PFSK-1 (cell line): ENCODE measurements around the gene CD300A.

Experiments used
- FOXP2 ChIP-seq: optimal IDR thresholded peaks from 2 replicates; pipeline ENCODE3; 2011; ENCODE audit warnings: borderline replicate concordance, control low read depth, inconsistent platforms; ENCODE audit not compliant: insufficient read depth; ENCODE audit errors: extremely low read length, extremely low read depth
- POLR2AphosphoS5 ChIP-seq: IDR thresholded peaks from 2 replicates; pipeline ENCODE4 v1.6.1; 2012; ENCODE audit warnings: low read depth, mild to moderate bottlenecking, control low read depth, low read length, moderate library complexity
- SIN3A ChIP-seq: IDR thresholded peaks from 2 replicates; pipeline ENCODE4 v1.6.1; 2012; ENCODE audit warnings: mild to moderate bottlenecking, low read length, moderate library complexity, borderline replicate concordance; ENCODE audit not compliant: insufficient read depth
- TAF1 ChIP-seq: IDR thresholded peaks from 2 replicates; pipeline ENCODE4 v1.6.1; 2012; ENCODE audit warnings: low read length, control low read depth, borderline replicate concordance; ENCODE audit not compliant: insufficient read depth
- TF ChIP-seq, protein P1 (sequence below), 2 experiments: IDR thresholded peaks; 2 replicates each; pipeline versions ENCODE4 v1.6.1 to v1.8.0; 2011 to 2012; ENCODE audit warnings: low read depth in 2 of 2, low read length in 2 of 2, control low read depth in 1 of 2, inconsistent platforms in 1 of 2, mild to moderate bottlenecking in 1 of 2, moderate library complexity in 1 of 2; ENCODE audit not compliant: insufficient read depth in 1 of 2

CD300A gene

GRCh38 chr17:74467221-74467951 is 952 bp downstream of the CD300A start:
- no peak for TF ChIP-seq TAF1
- TF ChIP-seq FOXP2, result no peak
- no peak for TF ChIP-seq POLR2AphosphoS5
- TF ChIP-seq SIN3A, result no peak
- TF ChIP-seq, protein P1, sequence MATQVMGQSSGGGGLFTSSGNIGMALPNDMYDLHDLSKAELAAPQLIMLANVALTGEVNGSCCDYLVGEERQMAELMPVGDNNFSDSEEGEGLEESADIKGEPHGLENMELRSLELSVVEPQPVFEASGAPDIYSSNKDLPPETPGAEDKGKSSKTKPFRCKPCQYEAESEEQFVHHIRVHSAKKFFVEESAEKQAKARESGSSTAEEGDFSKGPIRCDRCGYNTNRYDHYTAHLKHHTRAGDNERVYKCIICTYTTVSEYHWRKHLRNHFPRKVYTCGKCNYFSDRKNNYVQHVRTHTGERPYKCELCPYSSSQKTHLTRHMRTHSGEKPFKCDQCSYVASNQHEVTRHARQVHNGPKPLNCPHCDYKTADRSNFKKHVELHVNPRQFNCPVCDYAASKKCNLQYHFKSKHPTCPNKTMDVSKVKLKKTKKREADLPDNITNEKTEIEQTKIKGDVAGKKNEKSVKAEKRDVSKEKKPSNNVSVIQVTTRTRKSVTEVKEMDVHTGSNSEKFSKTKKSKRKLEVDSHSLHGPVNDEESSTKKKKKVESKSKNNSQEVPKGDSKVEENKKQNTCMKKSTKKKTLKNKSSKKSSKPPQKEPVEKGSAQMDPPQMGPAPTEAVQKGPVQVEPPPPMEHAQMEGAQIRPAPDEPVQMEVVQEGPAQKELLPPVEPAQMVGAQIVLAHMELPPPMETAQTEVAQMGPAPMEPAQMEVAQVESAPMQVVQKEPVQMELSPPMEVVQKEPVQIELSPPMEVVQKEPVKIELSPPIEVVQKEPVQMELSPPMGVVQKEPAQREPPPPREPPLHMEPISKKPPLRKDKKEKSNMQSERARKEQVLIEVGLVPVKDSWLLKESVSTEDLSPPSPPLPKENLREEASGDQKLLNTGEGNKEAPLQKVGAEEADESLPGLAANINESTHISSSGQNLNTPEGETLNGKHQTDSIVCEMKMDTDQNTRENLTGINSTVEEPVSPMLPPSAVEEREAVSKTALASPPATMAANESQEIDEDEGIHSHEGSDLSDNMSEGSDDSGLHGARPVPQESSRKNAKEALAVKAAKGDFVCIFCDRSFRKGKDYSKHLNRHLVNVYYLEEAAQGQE (IDR thresholded peaks at IDR 0.05; ENCODE audit: insufficient read depth in 1 of 2, low read depth in 2 of 2, low read length in 2 of 2), result no peak

DNA sequence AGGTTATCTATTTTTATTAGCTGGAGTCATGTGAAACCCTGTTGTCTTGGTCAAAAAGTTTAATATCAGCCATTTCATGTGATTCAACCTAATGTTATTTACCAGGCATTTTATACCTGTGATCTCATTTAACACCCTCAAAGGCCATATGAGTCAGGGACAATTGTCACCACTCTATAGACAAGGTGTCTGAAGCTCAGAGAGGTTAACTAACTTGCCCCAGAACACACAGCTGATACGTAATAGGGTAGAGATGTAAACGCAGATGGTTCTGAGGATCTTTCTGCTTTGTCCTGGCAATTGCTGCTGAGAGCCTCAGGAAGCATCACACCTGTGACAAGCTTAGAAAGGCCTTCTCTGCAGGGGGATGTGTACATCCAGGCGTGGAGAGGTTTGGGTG is 4.9 kb downstream of the CD300A start:
- no peak for TF ChIP-seq FOXP2
- TF ChIP-seq POLR2AphosphoS5, result no peak
- TF ChIP-seq SIN3A, result no peak
- TF ChIP-seq, protein P1 (IDR thresholded peaks at IDR 0.05; ENCODE audit: insufficient read depth in 1 of 2, low read depth in 2 of 2, low read length in 2 of 2), result no peak
- TF ChIP-seq TAF1, result no peak

GRCh38 chr17:74472890-74473289 is 6.5 kb downstream of the CD300A start:
- TF ChIP-seq FOXP2 (no peak), TAF1 (no peak), POLR2AphosphoS5 (no peak), SIN3A (no peak)
- TF ChIP-seq, protein P1 (IDR thresholded peaks at IDR 0.05; ENCODE audit: insufficient read depth in 1 of 2, low read depth in 2 of 2, low read length in 2 of 2), result no peak

DNA sequence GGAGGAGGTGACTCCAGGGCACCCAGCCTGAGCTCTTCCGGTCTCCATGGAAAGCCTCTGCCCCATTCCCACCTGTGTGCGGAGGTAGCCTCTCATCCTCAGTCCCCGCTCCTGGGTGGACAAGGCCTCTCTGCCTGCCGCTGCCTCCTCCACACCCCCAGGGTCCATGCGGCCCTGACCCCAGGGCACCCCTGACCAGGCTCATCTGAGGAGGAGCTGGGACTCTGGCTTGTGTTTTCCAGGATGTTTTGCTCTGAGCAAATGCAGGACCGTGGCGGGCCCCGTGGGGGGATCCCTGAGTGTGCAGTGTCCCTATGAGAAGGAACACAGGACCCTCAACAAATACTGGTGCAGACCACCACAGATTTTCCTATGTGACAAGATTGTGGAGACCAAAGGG is 6.9 kb downstream of the CD300A start:
- TF ChIP-seq TAF1 (no peak), POLR2AphosphoS5 (no peak), FOXP2 (no peak), SIN3A (no peak)
- TF ChIP-seq, protein P1 (IDR thresholded peaks at IDR 0.05; ENCODE audit: insufficient read depth in 1 of 2, low read depth in 2 of 2, low read length in 2 of 2), result no peak
